ES-I3 (cell line): ENCODE data around the gene CD274.
"Not testable (repeated sequence)": the region's sequence is repeated elsewhere in the genome, so short reads cannot be mapped to it uniquely, and the experiment has no call there.

Experiments used
- H3K36me3 ChIP-seq: 2 replicates; pipeline ENCODE4 v1.6.1; 2013; ENCODE audit warnings: mild to moderate bottlenecking, low read length, control low read depth, moderate library complexity; ENCODE audit not compliant: insufficient read depth
- H3K4me1 ChIP-seq: 2 replicates; pipeline ENCODE4 v1.6.1; 2013; ENCODE audit warnings: mild to moderate bottlenecking, control low read depth, low read length; ENCODE audit not compliant: insufficient read depth
- H3K9ac ChIP-seq: 2 replicates; pipeline ENCODE4 v1.6.1; 2013; ENCODE audit warnings: low read depth, mild to moderate bottlenecking, low read length, moderate library complexity
- H3K9me3 ChIP-seq: 2 replicates; pipeline ENCODE4 v1.6.1; 2013; ENCODE audit warnings: mild to moderate bottlenecking, low read length, moderate library complexity; ENCODE audit not compliant: control insufficient read depth, insufficient read depth

The CD274 gene

GRCh38 chr9:5468850-5469249, 18.5 kb downstream of the CD274 start:
- Histone ChIP-seq H3K36me3 (no peaks in the 10 kb centered on the region), H3K9me3 (no peaks in the 10 kb centered on the region), H3K9ac (no peak overlapping the region), H3K4me1 (0 out of 2 replicates have a peak, but pooled peaks cover 5% of the 10 kb centered on the region)

GRCh38 chr9:5470122-5470521, 19.8 kb downstream of the CD274 start:
- Histone ChIP-seq H3K36me3 (no peaks in the 10 kb centered on the region), H3K4me1 (0 out of 2 replicates have a peak, but pooled peaks cover 5% of the 10 kb centered on the region), H3K9me3 (no peaks in the 10 kb centered on the region), H3K9ac (no peak overlapping the region)

- Histone ChIP-seq H3K9ac (no peak overlapping the region), H3K4me1 (0 out of 2 replicates have a peak, but pooled peaks cover 5% of the 10 kb centered on the region)
Measured at GRCh38 chr9:5470816-5471215, 20.5 kb downstream of the CD274 start.

DNA sequence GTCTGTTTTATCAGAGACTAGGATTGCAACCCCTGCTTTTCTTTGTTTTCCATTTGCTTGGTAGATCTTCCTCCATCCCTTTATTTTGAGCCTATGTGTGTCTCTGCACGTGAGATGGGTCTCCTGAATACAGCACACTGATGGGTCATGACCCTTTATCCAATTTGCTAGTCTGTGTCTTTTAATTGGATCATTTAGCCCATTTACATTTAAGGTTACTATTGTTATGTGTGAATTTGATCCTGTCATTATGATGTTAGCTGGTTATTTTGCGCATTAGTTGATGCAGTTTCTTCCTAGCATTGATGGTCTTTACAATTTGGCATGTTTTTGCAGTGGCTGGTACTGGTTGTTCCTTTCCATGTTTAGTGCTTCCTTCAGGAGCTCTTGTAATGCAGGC, 25.3 kb downstream of the CD274 start:
- not testable (repeated sequence) for H3K9me3 ChIP-seq, H3K36me3 ChIP-seq, H3K4me1 ChIP-seq, H3K9ac ChIP-seq

More at GRCh38 chr9:5470816-5471215, 20.5 kb downstream of the CD274 start:
- no peaks in the 10 kb centered on the region for H3K36me3 ChIP-seq
- H3K9me3 ChIP-seq = no peaks in the 10 kb centered on the region

- no peaks in the 10 kb centered on the region for H3K36me3 ChIP-seq
- H3K9ac ChIP-seq = no peak overlapping the region
- H3K4me1 ChIP-seq = no peaks in the 10 kb centered on the region
- H3K9me3 ChIP-seq = no peaks in the 10 kb centered on the region; the same call in 1 of the 2 replicates
Measured at GRCh38 chr9:5478206-5478605, 27.9 kb downstream of the CD274 start.

GRCh38 chr9:5479994-5480694, 29.8 kb downstream of the CD274 start:
- H3K9me3 ChIP-seq = no peaks in the 10 kb centered on the region; the same call in 1 of the 2 replicates
- H3K9ac ChIP-seq = no peak overlapping the region

GRCh38 chr9:5480919-5481318, 30.6 kb downstream of the CD274 start:
- H3K9ac ChIP-seq = no peak overlapping the region
- H3K9me3 ChIP-seq = no peaks in the 10 kb centered on the region; the same call in 1 of the 2 replicates
- H3K36me3 ChIP-seq = no peaks in the 10 kb centered on the region
- no peaks in the 10 kb centered on the region for H3K4me1 ChIP-seq

More at GRCh38 chr9:5479994-5480694, 29.8 kb downstream of the CD274 start:
- H3K36me3 ChIP-seq = no peaks in the 10 kb centered on the region
- H3K4me1 ChIP-seq = no peaks in the 10 kb centered on the region

- H3K4me1 ChIP-seq = no peaks in the 10 kb centered on the region
- no peaks in the 10 kb centered on the region; the same call in 1 of the 2 replicates for H3K9me3 ChIP-seq
- H3K36me3 ChIP-seq = no peaks in the 10 kb centered on the region
- H3K9ac ChIP-seq = no peak overlapping the region
Measured at GRCh38 chr9:5481322-5482040, 31.1 kb downstream of the CD274 start.

- Histone ChIP-seq H3K4me1 (no peaks in the 10 kb centered on the region), H3K9me3 (no peaks in the 10 kb centered on the region; the same call in 1 of the 2 replicates), H3K9ac (no peak overlapping the region), H3K36me3 (no peaks in the 10 kb centered on the region)
Measured at GRCh38 chr9:5482194-5482593, 31.9 kb downstream of the CD274 start.

GRCh38 chr9:5483306-5483705, 33.0 kb downstream of the CD274 start:
- no peaks in the 10 kb centered on the region for H3K36me3 ChIP-seq
- H3K4me1 ChIP-seq = no peaks in the 10 kb centered on the region
- H3K9me3 ChIP-seq = no peaks in the 10 kb centered on the region

DNA sequence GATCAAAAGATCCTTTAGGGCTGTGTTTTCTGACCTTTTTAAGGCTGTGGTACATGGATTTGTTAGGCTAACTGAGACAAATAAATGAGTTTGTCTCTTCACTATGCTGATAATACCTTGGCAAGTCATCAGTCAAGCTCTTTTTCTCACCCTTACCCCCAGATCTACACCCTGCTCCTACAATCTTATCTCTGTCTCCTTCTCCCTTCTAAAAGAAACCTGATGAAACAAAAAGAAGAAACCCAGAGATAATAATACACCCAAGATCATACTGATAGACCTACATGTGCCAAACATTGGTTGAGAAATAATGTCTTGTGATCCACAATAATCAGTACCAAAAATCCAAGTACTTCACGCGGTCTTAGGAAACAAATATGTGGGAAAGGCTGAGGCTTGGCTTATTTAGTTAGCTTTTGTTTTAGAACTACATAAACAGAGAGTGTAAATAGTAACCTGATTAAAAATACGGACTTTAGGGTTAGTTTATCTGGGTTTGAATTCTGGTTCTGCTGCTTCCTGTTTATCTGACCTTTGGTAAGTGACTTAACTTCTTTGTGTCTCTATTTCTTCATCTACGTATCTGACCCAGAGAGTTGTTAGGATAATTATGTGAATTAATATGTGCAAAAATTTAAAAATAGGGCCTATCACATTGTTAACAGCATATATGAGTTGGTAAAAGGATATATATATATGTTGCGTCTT, 35.2 kb downstream of the CD274 start:
- H3K4me1 ChIP-seq = no peaks in the 10 kb centered on the region
- no peaks in the 10 kb centered on the region for H3K36me3 ChIP-seq
- H3K9ac ChIP-seq = no peak overlapping the region
- no peaks in the 10 kb centered on the region for H3K9me3 ChIP-seq

More at GRCh38 chr9:5483306-5483705, 33.0 kb downstream of the CD274 start:
- H3K9ac ChIP-seq = no peak overlapping the region

DNA sequence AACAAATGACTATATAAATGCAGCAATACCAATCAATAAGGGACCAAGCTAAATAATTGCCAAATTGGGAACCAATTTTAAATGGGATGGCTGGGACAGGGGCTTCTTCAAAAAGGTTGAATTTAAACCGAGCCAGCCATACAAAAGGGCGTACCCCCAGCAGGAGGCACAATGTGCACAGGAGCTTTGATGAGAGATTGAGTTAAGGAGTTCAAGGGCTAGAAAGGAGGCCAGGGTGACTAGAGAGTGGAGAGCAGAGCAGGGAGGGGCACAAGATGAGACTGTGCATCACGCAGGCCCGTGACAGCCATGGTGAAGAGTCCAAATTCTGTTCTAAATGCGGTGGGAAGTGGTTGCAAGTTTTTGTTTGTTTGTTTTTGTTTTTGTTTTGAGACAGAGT, 36.6 kb downstream of the CD274 start:
- Histone ChIP-seq H3K4me1 (no peaks in the 10 kb centered on the region), H3K36me3 (no peaks in the 10 kb centered on the region), H3K9me3 (no peaks in the 10 kb centered on the region), H3K9ac (no peak overlapping the region)

DNA sequence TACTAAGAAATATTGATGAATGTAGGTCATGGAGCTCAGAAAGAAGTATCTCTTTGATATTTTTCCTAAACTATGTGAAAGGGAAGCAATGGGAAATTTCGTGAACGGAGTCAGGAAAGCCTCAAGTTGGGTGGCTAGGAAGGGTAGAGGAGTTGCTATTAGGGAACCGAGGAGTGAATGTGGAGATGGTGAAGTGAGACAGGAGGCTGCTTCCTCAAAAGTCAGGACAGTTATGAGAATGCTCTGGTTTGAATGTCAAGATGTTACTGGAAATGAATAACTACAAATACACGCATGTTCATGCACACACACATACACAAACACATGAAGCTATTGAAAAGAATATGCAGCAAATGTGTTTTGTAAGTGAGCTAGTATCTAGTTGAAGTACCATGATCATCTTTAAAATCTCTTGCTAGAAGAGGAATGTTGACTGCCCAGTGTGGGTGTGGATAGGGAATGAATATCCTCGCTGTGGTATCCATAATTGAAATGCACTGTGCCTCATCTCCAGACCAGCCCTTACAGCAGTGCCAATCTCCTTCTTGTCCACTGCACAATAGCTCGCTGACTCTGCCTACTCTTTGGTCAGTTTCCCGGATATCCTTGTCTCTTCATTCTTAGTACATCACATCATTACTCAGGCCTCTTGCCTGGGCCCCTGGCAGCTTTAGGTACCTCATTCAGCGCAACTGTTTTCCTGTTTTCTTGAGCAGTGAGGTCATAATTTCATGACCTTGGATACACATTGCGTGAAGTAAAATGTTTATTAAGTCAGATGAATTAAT, 38.1 kb downstream of the CD274 start:
- Histone ChIP-seq H3K36me3 (no peaks in the 10 kb centered on the region), H3K9ac (no peak overlapping the region), H3K4me1 (no peaks in the 10 kb centered on the region), H3K9me3 (no peaks in the 10 kb centered on the region)
